ENCODE data around the gene RALGDS. TPM values are rescaled to one million over a fixed set of nuclear protein-coding genes. Genes with fewer than 3 reads are reported as not detected.

Gene RALGDS
- total and polyA plus RNA-seq, 12 donors, result 15.6 to 45.1 (median 28.1) TPM

- peaks cover 0 to 15% (median 12%) of the 10 kb centered on the region in 9 donors for H3K4me1 ChIP-seq
- ATAC-seq (no peak), DNase-seq (no peak)
- H3K27me3 ChIP-seq, result peaks cover 0 to 17% (median 6%) of the 10 kb centered on the region in 7 donors
- H3K36me3 ChIP-seq, result no peaks in the 10 kb centered on the region
- H3K9me3 ChIP-seq, result no peaks in the 10 kb centered on the region
- TF ChIP-seq, protein P1, sequence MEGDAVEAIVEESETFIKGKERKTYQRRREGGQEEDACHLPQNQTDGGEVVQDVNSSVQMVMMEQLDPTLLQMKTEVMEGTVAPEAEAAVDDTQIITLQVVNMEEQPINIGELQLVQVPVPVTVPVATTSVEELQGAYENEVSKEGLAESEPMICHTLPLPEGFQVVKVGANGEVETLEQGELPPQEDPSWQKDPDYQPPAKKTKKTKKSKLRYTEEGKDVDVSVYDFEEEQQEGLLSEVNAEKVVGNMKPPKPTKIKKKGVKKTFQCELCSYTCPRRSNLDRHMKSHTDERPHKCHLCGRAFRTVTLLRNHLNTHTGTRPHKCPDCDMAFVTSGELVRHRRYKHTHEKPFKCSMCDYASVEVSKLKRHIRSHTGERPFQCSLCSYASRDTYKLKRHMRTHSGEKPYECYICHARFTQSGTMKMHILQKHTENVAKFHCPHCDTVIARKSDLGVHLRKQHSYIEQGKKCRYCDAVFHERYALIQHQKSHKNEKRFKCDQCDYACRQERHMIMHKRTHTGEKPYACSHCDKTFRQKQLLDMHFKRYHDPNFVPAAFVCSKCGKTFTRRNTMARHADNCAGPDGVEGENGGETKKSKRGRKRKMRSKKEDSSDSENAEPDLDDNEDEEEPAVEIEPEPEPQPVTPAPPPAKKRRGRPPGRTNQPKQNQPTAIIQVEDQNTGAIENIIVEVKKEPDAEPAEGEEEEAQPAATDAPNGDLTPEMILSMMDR (IDR thresholded peaks at IDR 0.05), result no peak
- no peak overlapping the region for H3K4me3 ChIP-seq
- H3K27ac ChIP-seq, result no peak overlapping the region
- intact Hi-C loops (cut with DNase I), result no loop called here
- 55 to 59% methylated on average over 6 of the region's 6 CpGs for WGBS, 2 donors
Measured at GRCh38 chr9:133168432-133168831, 47.4 kb upstream of the RALGDS start.

DNA sequence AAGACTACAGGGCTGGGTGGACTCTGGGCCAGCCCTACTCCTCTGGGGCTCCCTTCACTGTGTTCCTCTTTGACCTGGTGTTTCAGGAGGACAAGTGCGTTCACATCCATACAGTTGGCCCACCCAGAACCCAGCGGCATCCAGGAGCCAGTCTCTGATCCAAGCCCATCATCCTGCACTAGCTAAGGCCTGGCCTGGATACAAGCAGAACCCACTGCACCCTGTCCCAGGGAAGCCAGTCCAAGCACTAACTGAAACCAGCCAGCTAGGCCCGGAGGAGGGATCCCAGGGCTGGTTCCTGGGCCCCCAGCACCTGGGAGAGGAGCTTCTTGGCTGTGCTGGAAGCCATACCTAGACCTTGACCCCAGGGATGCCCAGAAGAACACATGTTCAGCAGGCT, 46.7 kb upstream of the RALGDS start:
- ATAC-seq, result no peak
- intact Hi-C loops (cut with DNase I), result no loop called here
- WGBS, 2 donors, result 88 to 90% methylated on average over 3 of the region's 3 CpGs
- DNase-seq, result no peak
- Histone ChIP-seq H3K27me3 (peaks cover 0 to 21% (median 7%) of the 10 kb centered on the region in 7 donors), H3K9me3 (no peaks in the 10 kb centered on the region), H3K4me3 (no peak overlapping the region), H3K4me1 (peaks cover 0 to 22% (median 19%) of the 10 kb centered on the region in 9 donors), H3K27ac (no peak overlapping the region), H3K36me3 (no peaks in the 10 kb centered on the region)
- TF ChIP-seq, protein P1 (IDR thresholded peaks at IDR 0.05), result no peak

- WGBS, 2 donors, result 84% methylated on average over 3 of the region's 3 CpGs
- Histone ChIP-seq H3K4me3 (no peak overlapping the region), H3K27me3 (peaks cover 0 to 23% (median 7%) of the 10 kb centered on the region in 7 donors), H3K36me3 (no peaks in the 10 kb centered on the region), H3K9me3 (no peaks in the 10 kb centered on the region), H3K4me1 (peaks cover 0 to 27% (median 20%) of the 10 kb centered on the region in 9 donors), H3K27ac (no peak overlapping the region)
- TF ChIP-seq, protein P1 (IDR thresholded peaks at IDR 0.05), result no peak
- ATAC-seq (no peak), DNase-seq (no peak)
- intact Hi-C loops (cut with DNase I), result no loop called here
Measured at GRCh38 chr9:133167096-133167730, 46.2 kb upstream of the RALGDS start.

DNA sequence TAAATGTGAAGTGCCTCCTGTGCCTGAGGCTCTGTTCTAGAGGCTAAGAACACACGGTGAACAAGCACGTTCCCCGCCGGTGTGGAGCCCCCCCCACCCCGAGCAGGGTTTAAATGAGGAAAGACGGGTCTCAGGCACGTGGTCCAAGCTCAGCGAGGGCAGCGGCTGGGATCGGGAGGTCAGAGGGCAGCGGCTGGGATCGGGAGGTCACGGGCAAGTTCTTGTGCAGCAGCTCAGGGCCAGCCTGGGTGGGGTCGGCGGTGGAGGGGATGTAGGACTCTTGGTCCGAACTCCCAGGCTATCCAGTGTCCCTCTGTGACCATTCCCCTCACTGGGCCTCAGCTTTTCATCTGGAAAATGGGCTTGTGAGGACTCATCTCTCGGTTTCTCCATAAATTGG, 45.4 kb upstream of the RALGDS start:
- TF ChIP-seq, protein P1 (IDR thresholded peaks at IDR 0.05), result no peak
- ATAC-seq (no peak), DNase-seq (no peak)
- WGBS, 2 donors, result 81 to 86% methylated on average over 17 of the region's 17 CpGs
- Histone ChIP-seq H3K27ac (no peak overlapping the region), H3K4me1 (peaks cover 0 to 33% (median 23%) of the 10 kb centered on the region in 9 donors), H3K4me3 (no peak overlapping the region), H3K27me3 (peaks cover 0 to 16% (median 4%) of the 10 kb centered on the region in 7 donors), H3K9me3 (no peaks in the 10 kb centered on the region), H3K36me3 (no peaks in the 10 kb centered on the region)
- intact Hi-C loops (cut with DNase I), result no loop called here
